OCI-LY1 (cell line): Measurements from ENCODE around the gene C19orf53.

Experiments used
- H2AFZ ChIP-seq: fragments of 200-600 bp; sonication (generic), shearing (Covaris generic); 2 replicates; pipeline ENCODE4 v1.6.0; 2014; ENCODE audit warnings: antibody characterized with exemption, mild to moderate bottlenecking, low read length
- H3F3A ChIP-seq: fragments of 200-600 bp; sonication (generic), shearing (Covaris generic); 2 replicates; pipeline ENCODE4 v1.6.0; 2014; ENCODE audit warnings: mild to moderate bottlenecking, antibody characterized with exemption, low read length, moderate library complexity; ENCODE audit not compliant: insufficient read depth
- H3K27ac ChIP-seq: fragments of 200-600 bp; sonication (generic); 2 replicates; pipeline ENCODE4 v1.5.1; 2014; ENCODE audit warnings: low read length, mixed run types, mild to moderate bottlenecking, low read depth; ENCODE audit not compliant: poor library complexity, severe bottlenecking
- H3K27me3 ChIP-seq: fragments of 200-600 bp; sonication (generic); 2 replicates; pipeline ENCODE4 v1.6.0; 2014; ENCODE audit warnings: antibody characterized with exemption, mild to moderate bottlenecking, low read length, moderate library complexity; ENCODE audit not compliant: insufficient read depth
- H3K36me3 ChIP-seq: fragments of 200-600 bp; sonication (generic); 2 replicates; pipeline ENCODE4 v1.6.1; 2014; ENCODE audit warnings: mild to moderate bottlenecking, antibody characterized with exemption, low read length, moderate library complexity, mixed read lengths; ENCODE audit not compliant: insufficient read depth
- H3K4me1 ChIP-seq: fragments of 200-600 bp; sonication (generic); 2 replicates; pipeline ENCODE4 v1.5.1; 2014; ENCODE audit warnings: mild to moderate bottlenecking, low read length, moderate library complexity; ENCODE audit not compliant: insufficient read depth, severe bottlenecking
- H3K4me2 ChIP-seq: fragments of 200-600 bp; sonication (generic), shearing (Covaris generic); 2 replicates; pipeline ENCODE4 v1.6.1; 2014; ENCODE audit warnings: low read length
- H3K4me3 ChIP-seq: fragments of 200-600 bp; sonication (generic); 2 replicates; pipeline ENCODE4 v1.5.1; 2014; ENCODE audit warnings: low read length, low read depth, mild to moderate bottlenecking, mixed read lengths; ENCODE audit not compliant: poor library complexity, severe bottlenecking
- H3K79me2 ChIP-seq: fragments of 200-600 bp; shearing (Covaris generic); 2 replicates; pipeline ENCODE4 v1.6.1; 2016; ENCODE audit warnings: mixed run types, low read length, mixed read lengths; ENCODE audit not compliant: insufficient read depth
- H3K9ac ChIP-seq: fragments of 200-600 bp; sonication (generic), shearing (Covaris generic); 2 replicates; pipeline ENCODE4 v1.6.1; 2014; ENCODE audit warnings: mild to moderate bottlenecking, low read length, mixed read lengths
- H3K9me2 ChIP-seq: fragments of 200-600 bp; sonication (generic), shearing (Covaris generic); 2 replicates; pipeline ENCODE4 v1.6.1; 2014; ENCODE audit warnings: low read depth, mild to moderate bottlenecking, low read length, mixed read lengths
- H3K9me3 ChIP-seq: fragments of 200-600 bp; shearing (Covaris generic); 2 replicates; pipeline ENCODE4 v1.6.1; 2014; ENCODE audit warnings: low read length, mixed read lengths
- H4K20me1 ChIP-seq: fragments of 200-600 bp; sonication (generic), shearing (Covaris generic); 2 replicates; pipeline ENCODE4 v1.6.0; 2016; ENCODE audit warnings: mild to moderate bottlenecking, low read length; ENCODE audit not compliant: insufficient read depth
- EZH2 ChIP-seq: fragments of 200-600 bp; sonication (generic), shearing (Covaris generic); IDR thresholded peaks from 2 replicates; pipeline ENCODE4 v1.8.0; 2017; ENCODE audit warnings: borderline replicate concordance, mixed run types, mild to moderate bottlenecking, antibody characterized with exemption, low read length, moderate library complexity, mixed read lengths
- TF ChIP-seq, protein P1 (sequence below): fragments of 200-600 bp; sonication (generic), shearing (Covaris generic); IDR thresholded peaks from 2 replicates; pipeline ENCODE4 v1.5.1; 2017; ENCODE audit warnings: mild to moderate bottlenecking, antibody characterized with exemption, low read length, moderate library complexity, mixed read lengths

Gene C19orf53

GRCh38 chr19:13762635-13763235 is 11.5 kb upstream of the C19orf53 start:
- Histone ChIP-seq H3K4me1 (peaks cover 13% of the 10 kb centered on the region), H3K36me3 (peaks cover 19% of the 10 kb centered on the region; the same call in 1 of the 2 replicates), H3K27me3 (no peaks in the 10 kb centered on the region), H3F3A (no peaks in the 10 kb centered on the region), H3K79me2 (no peaks in the 10 kb centered on the region), H4K20me1 (no peaks in the 10 kb centered on the region), H3K4me2 (no peak overlapping the region), H2AFZ (no peak overlapping the region), H3K9me3 (no peaks in the 10 kb centered on the region), H3K27ac (no peak overlapping the region), H3K9ac (no peak overlapping the region), H3K4me3 (no peak overlapping the region), H3K9me2 (no peaks in the 10 kb centered on the region)
- TF ChIP-seq, protein P1, sequence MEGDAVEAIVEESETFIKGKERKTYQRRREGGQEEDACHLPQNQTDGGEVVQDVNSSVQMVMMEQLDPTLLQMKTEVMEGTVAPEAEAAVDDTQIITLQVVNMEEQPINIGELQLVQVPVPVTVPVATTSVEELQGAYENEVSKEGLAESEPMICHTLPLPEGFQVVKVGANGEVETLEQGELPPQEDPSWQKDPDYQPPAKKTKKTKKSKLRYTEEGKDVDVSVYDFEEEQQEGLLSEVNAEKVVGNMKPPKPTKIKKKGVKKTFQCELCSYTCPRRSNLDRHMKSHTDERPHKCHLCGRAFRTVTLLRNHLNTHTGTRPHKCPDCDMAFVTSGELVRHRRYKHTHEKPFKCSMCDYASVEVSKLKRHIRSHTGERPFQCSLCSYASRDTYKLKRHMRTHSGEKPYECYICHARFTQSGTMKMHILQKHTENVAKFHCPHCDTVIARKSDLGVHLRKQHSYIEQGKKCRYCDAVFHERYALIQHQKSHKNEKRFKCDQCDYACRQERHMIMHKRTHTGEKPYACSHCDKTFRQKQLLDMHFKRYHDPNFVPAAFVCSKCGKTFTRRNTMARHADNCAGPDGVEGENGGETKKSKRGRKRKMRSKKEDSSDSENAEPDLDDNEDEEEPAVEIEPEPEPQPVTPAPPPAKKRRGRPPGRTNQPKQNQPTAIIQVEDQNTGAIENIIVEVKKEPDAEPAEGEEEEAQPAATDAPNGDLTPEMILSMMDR = no peak
- TF ChIP-seq EZH2 = no peak

DNA sequence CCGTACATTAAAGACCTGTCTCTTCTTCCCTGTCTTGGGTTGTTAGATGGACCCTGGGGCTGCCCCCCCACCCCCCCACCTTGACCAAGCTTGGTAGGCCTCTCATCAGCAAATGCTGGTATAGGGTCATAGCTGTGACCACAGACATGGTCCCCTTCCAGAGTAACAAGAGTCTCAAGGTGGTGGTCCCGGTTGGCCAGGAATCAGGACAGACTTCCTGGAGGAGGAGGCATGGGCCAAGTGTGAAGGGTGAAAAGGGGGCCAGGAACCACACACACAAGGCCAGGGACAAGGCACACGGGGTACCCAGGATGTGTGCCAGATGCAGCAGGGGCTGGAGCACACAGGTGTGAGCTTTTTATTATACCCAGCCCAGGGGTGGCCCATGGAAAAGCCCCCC is 11.0 kb upstream of the C19orf53 start:
- no peak overlapping the region for H3K27ac ChIP-seq
- H3K4me1 ChIP-seq = peaks cover 13% of the 10 kb centered on the region
- no peaks in the 10 kb centered on the region for H3F3A ChIP-seq
- H3K9me3 ChIP-seq = no peaks in the 10 kb centered on the region
- no peak overlapping the region for H3K4me3 ChIP-seq
- no peak overlapping the region for H3K9ac ChIP-seq
- H3K79me2 ChIP-seq = no peaks in the 10 kb centered on the region
- TF ChIP-seq, protein P1 = no peak
- no peak for TF ChIP-seq EZH2
- peaks cover 17% of the 10 kb centered on the region; the same call in 1 of the 2 replicates for H3K36me3 ChIP-seq
- no peaks in the 10 kb centered on the region for H3K9me2 ChIP-seq
- no peaks in the 10 kb centered on the region for H4K20me1 ChIP-seq
- H2AFZ ChIP-seq = no peak overlapping the region
- no peak overlapping the region for H3K4me2 ChIP-seq
- H3K27me3 ChIP-seq = no peaks in the 10 kb centered on the region

DNA sequence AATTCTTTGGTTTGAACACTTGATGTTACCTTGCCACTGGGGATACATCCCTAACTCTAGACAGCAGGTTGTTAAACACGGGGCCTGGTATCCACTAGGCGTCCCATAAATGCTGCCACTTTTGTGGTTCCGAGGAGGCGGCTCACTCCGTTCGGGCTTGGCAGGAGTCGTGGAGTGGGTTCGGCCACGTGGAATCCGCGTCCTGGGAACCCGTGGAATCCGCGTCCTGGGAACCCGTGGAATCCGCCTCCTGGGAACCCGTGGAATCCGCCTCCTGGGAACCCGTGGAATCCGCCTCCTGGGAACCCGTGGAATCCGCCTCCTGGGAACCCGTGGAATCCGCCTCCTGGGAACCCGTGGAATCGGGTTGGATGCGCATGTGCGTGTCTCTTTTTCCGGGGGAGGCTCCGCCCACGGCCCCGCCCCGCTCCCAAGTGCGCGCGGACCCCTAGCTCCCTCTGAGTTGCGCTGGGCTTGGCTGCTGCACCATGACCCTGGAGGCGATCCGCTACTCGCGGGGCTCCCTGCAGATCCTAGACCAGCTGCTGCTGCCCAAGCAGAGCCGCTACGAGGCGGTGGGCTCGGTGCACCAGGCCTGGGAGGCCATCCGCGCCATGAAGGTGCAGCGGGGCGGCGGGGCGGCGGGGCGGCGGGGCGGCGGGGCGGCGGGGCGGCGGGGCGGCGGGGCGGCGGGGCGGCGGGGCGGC is 10.0 kb upstream of the C19orf53 start, which contains the start of gene MRI1:
Gene MRI1 (plus strand): TSS at position 422 of the 707 bp plus-strand sequence. CDS start 67 bp downstream, at position 489.
- Histone ChIP-seq H3K9me3 (no peaks in the 10 kb centered on the region), H3K27me3 (no peaks in the 10 kb centered on the region), H3K9ac (peak within 1 kb of the TSS; percentile 63), H3K4me1 (peaks cover 13% of the 10 kb centered on the region), H3F3A (no peaks in the 10 kb centered on the region), H3K9me2 (no peaks in the 10 kb centered on the region), H4K20me1 (no peaks in the 10 kb centered on the region), H3K79me2 (no peaks in the 10 kb centered on the region), H3K27ac (no peak within 1 kb of the TSS), H3K36me3 (peaks cover 16% of the 10 kb centered on the region), H2AFZ (no peak within 1 kb of the TSS), H3K4me2 (peak within 1 kb of the TSS; percentile 67), H3K4me3 (peak within 1 kb of the TSS; percentile 78)
- TF ChIP-seq EZH2 = no peak
- TF ChIP-seq, protein P1 = no peak
